HepG2 (cell line): ENCODE data around the gene PXMP2. TPM values are rescaled to one million over a fixed set of nuclear protein-coding genes. Genes with fewer than 3 reads are reported as not detected.

Experiments
- KLF12 ChIP-seq: sonication (generic); formaldehyde crosslinking; IDR thresholded peaks from 2 replicates; pipeline ENCODE4 v1.4.0; 2020; ENCODE audit warnings: missing genetic modification reagents, borderline replicate concordance
- MAFF ChIP-seq: IDR thresholded peaks from 2 replicates; pipeline ENCODE4 v1.6.1; 2011; ENCODE audit warnings: low read depth, low read length, improper control_type of control experiment
- TCF12 ChIP-seq, 2 experiments: fragments of 450-650 bp in 1 of 2; sonication (generic) in 1 of 2; formaldehyde crosslinking in 1 of 2; IDR thresholded peaks; 2 replicates each; pipeline versions ENCODE4 v1.6.1 to v1.8.0; 2017 to 2022; ENCODE audit warnings: antibody characterized with exemption in 1 of 2, mild to moderate bottlenecking in 1 of 2, missing genetic modification reagents in 1 of 2, moderate library complexity in 1 of 2
- ZBTB40 ChIP-seq, 2 experiments: fragments of 450-650 bp in 1 of 2; sonication (generic) in 1 of 2; formaldehyde crosslinking in 1 of 2; IDR thresholded peaks; 2 replicates each; pipeline versions ENCODE4 v1.6.1 to v1.8.0; 2016 to 2022; ENCODE audit warnings: antibody characterized with exemption in 1 of 2, mild to moderate bottlenecking in 1 of 2, missing genetic modification reagents in 1 of 2
- ZNF281 ChIP-seq: sonication (generic); formaldehyde crosslinking; IDR thresholded peaks from 2 replicates; pipeline ENCODE4 v1.4.0; 2020; ENCODE audit warnings: missing genetic modification reagents, borderline replicate concordance
- ZNF496 ChIP-seq: sonication (generic); formaldehyde crosslinking; IDR thresholded peaks from 2 replicates; pipeline ENCODE4 v1.8.1; 2023; ENCODE audit warnings: mild to moderate bottlenecking, moderate library complexity, missing genetic modification reagents; ENCODE audit not compliant: insufficient replicate concordance
- ZNF570 ChIP-seq: sonication (generic); formaldehyde crosslinking; IDR thresholded peaks from 2 replicates; pipeline ENCODE4 v1.4.0; 2020; ENCODE audit warnings: mild to moderate bottlenecking, missing genetic modification reagents, borderline replicate concordance
- ZNF710 ChIP-seq: sonication (generic); formaldehyde crosslinking; IDR thresholded peaks from 2 replicates; pipeline ENCODE4 v1.5.0; 2020; ENCODE audit warnings: mild to moderate bottlenecking, missing genetic modification reagents, borderline replicate concordance
- polyA plus RNA-seq, 8 experiments: library from polyadenylated mRNA; depleted of rRNA in 3 of 8; stranded (reverse) in 7 of 8; unstranded in 1 of 8; fragments of >200 nt; fragmentation: Illumina TruSeq in 4 of 8; extraction: Trizol in 4 of 8; gene quantifications; 2 replicates each; pipeline versions ENCODE4 v1.2.1 to v1.2.3, GENCODE V29; 2011 to 2016; ENCODE audit warnings: low read depth in 4 of 8, missing spikeins in 1 of 8, mixed read lengths in 1 of 8; ENCODE audit not compliant: insufficient read depth in 1 of 8
- total RNA-seq, 5 experiments: library from RNA; depleted of rRNA; stranded (reverse); fragments of >200 nt; fragmentation: Illumina TruSeq; extraction: Trizol; gene quantifications; 2 replicates each; pipeline ENCODE4 v1.2.3, GENCODE V29; 2016; ENCODE audit warnings: low read depth in 1 of 5
- TF ChIP-seq, protein P1 (sequence below): sonication (generic); formaldehyde crosslinking; IDR thresholded peaks from 2 replicates; pipeline ENCODE4 v1.8.1; 2023; ENCODE audit warnings: missing genetic modification reagents, inconsistent platforms, borderline replicate concordance
- TF ChIP-seq, protein P2 (sequence below): sonication (generic); IDR thresholded peaks from 2 replicates; pipeline ENCODE4 v1.6.1; 2016; ENCODE audit warnings: low read depth, borderline replicate concordance

PXMP2 gene
- total and polyA plus RNA-seq, 2 of the 13 experiments (the other 11 are each of a cell fraction or from before 2014, with no cell fraction given): 25.5 to 42.9 TPM

DNA sequence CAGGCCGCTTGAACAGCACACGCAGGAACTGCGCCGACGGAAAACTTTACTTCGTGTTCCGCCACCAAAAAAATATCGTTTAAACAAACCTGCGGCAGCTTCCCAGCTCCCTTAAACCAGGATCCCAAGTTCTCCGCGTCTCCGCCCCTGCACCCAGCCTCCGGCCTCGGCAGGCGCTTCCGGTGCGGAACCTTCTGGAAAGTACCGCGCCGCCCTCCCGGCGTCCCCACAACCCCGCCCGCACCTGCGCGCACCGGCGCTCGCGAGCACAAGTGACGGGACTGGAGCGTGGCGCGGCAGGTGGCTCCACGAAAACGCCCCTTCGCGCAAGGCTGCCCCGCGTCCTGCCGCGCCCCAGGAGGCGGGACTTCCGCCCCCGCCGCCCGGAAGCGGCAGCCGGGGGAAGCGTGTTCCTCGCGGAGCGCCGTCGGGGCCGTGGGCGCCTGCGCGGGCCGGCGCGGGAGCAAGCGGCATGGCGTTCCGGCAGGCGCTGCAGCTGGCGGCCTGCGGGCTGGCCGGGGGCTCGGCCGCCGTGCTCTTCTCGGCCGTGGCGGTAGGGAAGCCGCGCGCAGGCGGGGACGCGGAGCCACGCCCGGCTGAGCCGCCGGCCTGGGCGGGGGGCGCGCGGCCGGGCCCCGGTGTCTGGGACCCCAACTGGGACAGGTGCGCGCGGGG is 23.2 kb downstream of the PXMP2 start, which contains the start of gene PGAM5 (continued):
- TF ChIP-seq ZBTB40 (IDR thresholded peaks at IDR 0.05) (no peak; the same call in 1 of the 2 replicates), ZBTB40 (CRISPR knock-in tag; IDR thresholded peaks at IDR 0.05) (peak; percentile 89), ZNF710 (CRISPR knock-in tag) (peak; percentile 48; the same call in 1 of the 2 replicates), ZNF570 (CRISPR knock-in tag) (no peak), ZNF496 (CRISPR knock-in tag) (no peak), TCF12 (IDR thresholded peaks at IDR 0.05) (no peak), TCF12 (CRISPR knock-in tag; IDR thresholded peaks at IDR 0.05) (no peak), KLF12 (CRISPR knock-in tag) (peak; percentile 91), MAFF (no peak), ZNF281 (CRISPR knock-in tag) (peak; percentile 41; the same call in 1 of the 2 replicates)
- TF ChIP-seq, protein P1, sequence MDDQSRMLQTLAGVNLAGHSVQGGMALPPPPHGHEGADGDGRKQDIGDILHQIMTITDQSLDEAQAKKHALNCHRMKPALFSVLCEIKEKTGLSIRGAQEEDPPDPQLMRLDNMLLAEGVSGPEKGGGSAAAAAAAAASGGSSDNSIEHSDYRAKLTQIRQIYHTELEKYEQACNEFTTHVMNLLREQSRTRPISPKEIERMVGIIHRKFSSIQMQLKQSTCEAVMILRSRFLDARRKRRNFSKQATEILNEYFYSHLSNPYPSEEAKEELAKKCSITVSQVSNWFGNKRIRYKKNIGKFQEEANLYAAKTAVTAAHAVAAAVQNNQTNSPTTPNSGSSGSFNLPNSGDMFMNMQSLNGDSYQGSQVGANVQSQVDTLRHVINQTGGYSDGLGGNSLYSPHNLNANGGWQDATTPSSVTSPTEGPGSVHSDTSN (CRISPR knock-in tag): no peak; the same call in 1 of the 2 replicates
- TF ChIP-seq, protein P2, sequence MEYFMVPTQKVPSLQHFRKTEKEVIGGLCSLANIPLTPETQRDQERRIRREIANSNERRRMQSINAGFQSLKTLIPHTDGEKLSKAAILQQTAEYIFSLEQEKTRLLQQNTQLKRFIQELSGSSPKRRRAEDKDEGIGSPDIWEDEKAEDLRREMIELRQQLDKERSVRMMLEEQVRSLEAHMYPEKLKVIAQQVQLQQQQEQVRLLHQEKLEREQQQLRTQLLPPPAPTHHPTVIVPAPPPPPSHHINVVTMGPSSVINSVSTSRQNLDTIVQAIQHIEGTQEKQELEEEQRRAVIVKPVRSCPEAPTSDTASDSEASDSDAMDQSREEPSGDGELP: peak; percentile 9; the same call in 1 of the 2 replicates
